HCT116 (cell line): ENCODE results near the gene AZGP1. TPM values are rescaled to one million over a fixed set of nuclear protein-coding genes. Genes with fewer than 3 reads are reported as not detected.
A peak's percentile ranks its signal among the peaks of the same experiment; 100 is the strongest.

Source experiments
- ATAC-seq: fragments of 200-7000 bp; cut with Tn5 transposase; 2 replicates; pipeline ENCODE4 v1.9.1; 2020; ENCODE audit warnings: mild to moderate bottlenecking, moderate library complexity
- BruUV-seq: library from RNA; stranded (reverse); fragments of 400-500 nt; replicated peaks from 2 replicates; lab custom pipeline; 2021; lab: Mats Ljungman, UMichigan
- CTCF ChIA-PET: fragments of 300-600 bp; sonication (Branson Sonifier 250); formaldehyde crosslinking; loops from one replicate; lab custom pipeline; 2021; ENCODE audit warnings: antibody characterized with exemption; lab: Charles Lee
- POLR2A ChIA-PET: fragments of 300-600, 350-600 bp; sonication (Branson Sonifier 250); formaldehyde crosslinking; loops from one replicate; lab custom pipeline; 2021; ENCODE audit warnings: antibody characterized with exemption; lab: Charles Lee
- RAD21 ChIA-PET, 2 experiments: fragments of 300-600 bp; sonication (Branson Sonifier 250); formaldehyde crosslinking; loops; one replicate each; lab custom pipeline; 2023; ENCODE audit warnings: low total read pairs in 2 of 2; ENCODE audit not compliant: uncharacterized antibody in 2 of 2, unreplicated experiment in 2 of 2, low non-redundant PET in 1 of 2; lab: Charles Lee
- DNase-seq: peaks from one replicate; pipeline ENCODE4 v3.0.0-alpha.2; 2010; ENCODE audit warnings: low read depth, low spot score
- H2AFZ ChIP-seq: fragments of 200-600 bp; shearing (Covaris generic), sonication (generic); 2 replicates; pipeline ENCODE4 v1.6.1; 2017; ENCODE audit warnings: low read depth, mixed run types, mixed read lengths, antibody characterized with exemption, low read length; ENCODE audit not compliant: poor library complexity, severe bottlenecking
- H3K27ac ChIP-seq: 2 replicates; pipeline ENCODE4 v1.5.1; 2012; ENCODE audit warnings: low read depth, low read length
- H3K27me3 ChIP-seq: fragments of 200-600 bp; sonication (generic); 2 replicates; pipeline ENCODE4 v1.6.1; 2016; ENCODE audit warnings: mixed run types, low read length, mixed read lengths; ENCODE audit not compliant: insufficient read depth
- H3K36me3 ChIP-seq, 2 experiments: fragments of 200-500 bp in 1 of 2; fragments of 200-600 bp in 1 of 2; sonication (Bioruptor generic) in 1 of 2; sonication (generic) in 1 of 2; 2 replicates each; pipeline versions ENCODE4 v1.5.1 to v1.6.1; 2014 to 2016; ENCODE audit warnings: low read length in 2 of 2, inconsistent platforms in 1 of 2, mixed read lengths in 1 of 2, mixed run types in 1 of 2; ENCODE audit not compliant: insufficient read depth in 2 of 2, control insufficient read depth in 1 of 2
- H3K4me1 ChIP-seq, 2 experiments: fragments of 200-600 bp in 1 of 2; sonication (generic) in 1 of 2; 2 replicates each; pipeline versions ENCODE4 v1.5.1 to v1.6.1; 2012 to 2017; ENCODE audit warnings: low read length in 2 of 2, inconsistent platforms in 1 of 2, mild to moderate bottlenecking in 1 of 2, mixed read lengths in 1 of 2, mixed run types in 1 of 2, moderate library complexity in 1 of 2; ENCODE audit not compliant: insufficient read depth in 2 of 2, control insufficient read depth in 1 of 2
- H3K4me2 ChIP-seq: fragments of 200-600 bp; sonication (generic); 2 replicates; pipeline ENCODE4 v1.6.1; 2017; ENCODE audit warnings: mixed run types, low read length, mixed read lengths
- H3K4me3 ChIP-seq, 2 experiments: fragments of 200-600 bp in 1 of 2; sonication (generic) in 1 of 2; replicated peaks in 1 of 2; 2 replicates each; pipeline ENCODE4 v1.5.1; 2011 to 2016; ENCODE audit warnings: low read length in 2 of 2, control low read depth in 1 of 2, low read depth in 1 of 2, mild to moderate bottlenecking in 1 of 2, mixed read lengths in 1 of 2, mixed run types in 1 of 2
- H3K79me2 ChIP-seq: fragments of 200-600 bp; sonication (generic); 2 replicates; pipeline ENCODE4 v1.6.1; 2017; ENCODE audit warnings: mild to moderate bottlenecking, mixed run types, low read length, moderate library complexity, mixed read lengths; ENCODE audit not compliant: insufficient read depth
- H3K9ac ChIP-seq: fragments of 200-600 bp; sonication (generic); 2 replicates; pipeline ENCODE4 v1.6.1; 2016; ENCODE audit warnings: low read length, mixed read lengths
- H3K9me2 ChIP-seq: fragments of 200-600 bp; sonication (generic), shearing (Covaris generic); 2 replicates; pipeline ENCODE4 v1.6.1; 2017; ENCODE audit warnings: mixed run types, mild to moderate bottlenecking, moderate library complexity; ENCODE audit not compliant: insufficient read depth
- H3K9me3 ChIP-seq, 2 experiments: fragments of 200-500 bp in 1 of 2; fragments of 200-600 bp in 1 of 2; sonication (Bioruptor generic) in 1 of 2; sonication (generic) in 1 of 2; 2 replicates each; pipeline ENCODE4 v1.6.1; 2014 to 2017; ENCODE audit warnings: low read length in 2 of 2, mixed read lengths in 2 of 2, inconsistent platforms in 1 of 2, low read depth in 1 of 2, mild to moderate bottlenecking in 1 of 2, mixed run types in 1 of 2, moderate library complexity in 1 of 2; ENCODE audit not compliant: control insufficient read depth in 1 of 2, insufficient read depth in 1 of 2
- H4K20me1 ChIP-seq: fragments of 200-600 bp; sonication (generic), shearing (Covaris generic); 2 replicates; pipeline ENCODE4 v1.6.1; 2017; ENCODE audit warnings: mixed run types, mild to moderate bottlenecking, moderate library complexity; ENCODE audit not compliant: insufficient read depth
- ATF3 ChIP-seq: IDR thresholded peaks from 2 replicates; pipeline ENCODE4 v1.6.1; 2012
- CBX3 ChIP-seq: IDR thresholded peaks from 2 replicates; pipeline ENCODE4 v1.6.1; 2012; ENCODE audit warnings: low read depth
- EGR1 ChIP-seq: IDR thresholded peaks from 2 replicates; pipeline ENCODE4 v1.6.1; 2012; ENCODE audit warnings: low read depth
- ELF1 ChIP-seq: IDR thresholded peaks from 2 replicates; pipeline ENCODE4 v1.6.1; 2012; ENCODE audit warnings: low read depth, borderline replicate concordance
- EZH2 ChIP-seq: fragments of 200-600 bp; sonication (generic); IDR thresholded peaks from 2 replicates; pipeline ENCODE4 v1.6.1; 2017; ENCODE audit warnings: antibody characterized with exemption, mixed run types
- JUND ChIP-seq: IDR thresholded peaks from 2 replicates; pipeline ENCODE4 v1.6.1; 2012
- POLR2A ChIP-seq: IDR thresholded peaks from 2 replicates; pipeline ENCODE4 v1.7.0; 2011; ENCODE audit warnings: borderline replicate concordance; ENCODE audit not compliant: insufficient read depth, insufficient read length; ENCODE audit errors: extremely low read depth
- POLR2AphosphoS5 ChIP-seq: IDR thresholded peaks from 2 replicates; pipeline ENCODE4 v1.6.1; 2011; ENCODE audit warnings: mild to moderate bottlenecking, low read depth, low read length, moderate library complexity
- SIN3A ChIP-seq: IDR thresholded peaks from 2 replicates; pipeline ENCODE4 v1.6.1; 2012; ENCODE audit warnings: low read depth
- TCF7L2 ChIP-seq: IDR thresholded peaks from 2 replicates; pipeline ENCODE4 v1.7.0; 2011; ENCODE audit warnings: borderline replicate concordance, inconsistent platforms; ENCODE audit not compliant: insufficient read depth, insufficient read length; ENCODE audit errors: extremely low read depth
- YY1 ChIP-seq: IDR thresholded peaks from 2 replicates; pipeline ENCODE4 v1.6.1; 2011; ENCODE audit warnings: low read length, low read depth, moderate library complexity, mild to moderate bottlenecking; ENCODE audit not compliant: insufficient replicate concordance; ENCODE audit errors: extremely low read depth
- ZFX ChIP-seq: fragments of 450-650 bp; IDR thresholded peaks from 2 replicates; pipeline ENCODE4 v1.6.1; 2017
- ZNF274 ChIP-seq: fragments of 200-500 bp; sonication (Bioruptor generic); IDR thresholded peaks from 2 replicates; pipeline ENCODE4 v1.6.1; 2014; ENCODE audit warnings: mild to moderate bottlenecking, low read depth, low read length, inconsistent platforms
- intact Hi-C: fragments of 100-400 bp; cut with micrococcal nuclease; formaldehyde crosslinking; loops from 2 replicates; pipeline ENCODE4 v1.10.0; 2022
- total RNA-seq: library from RNA; stranded (reverse); gene quantifications from one replicate; pipeline ENCODE4 v1.2.1, GENCODE V29; 2021; ENCODE audit not compliant: unreplicated experiment
- TF ChIP-seq, protein P1 (sequence below): IDR thresholded peaks from 2 replicates; pipeline ENCODE4 v1.6.1; 2011; ENCODE audit warnings: mild to moderate bottlenecking, low read length, moderate library complexity; ENCODE audit not compliant: insufficient replicate concordance; ENCODE audit errors: extremely low read depth
- TF ChIP-seq, protein P2 (sequence below), 3 experiments: fragments of 200-600 bp in 1 of 3; sonication (generic) in 1 of 3; IDR thresholded peaks in 2 of 3; conservative IDR thresholded peaks in 1 of 3; 2 replicates each; pipeline ENCODE4 v1.5.1; 2012 to 2017; ENCODE audit warnings: low read depth in 2 of 3, low read length in 2 of 3, antibody characterized with exemption in 1 of 3, borderline replicate concordance in 1 of 3, control low read depth in 1 of 3, mild to moderate bottlenecking in 1 of 3, mixed read lengths in 1 of 3, mixed run types in 1 of 3, moderate library complexity in 1 of 3; ENCODE audit not compliant: insufficient read depth in 1 of 3
- TF ChIP-seq, protein P3 (sequence below): IDR thresholded peaks from 2 replicates; pipeline ENCODE4 v1.6.1; 2012

AZGP1 gene
- total RNA-seq, 1 experiment from 2014 or later, result 1.1 TPM

DNA sequence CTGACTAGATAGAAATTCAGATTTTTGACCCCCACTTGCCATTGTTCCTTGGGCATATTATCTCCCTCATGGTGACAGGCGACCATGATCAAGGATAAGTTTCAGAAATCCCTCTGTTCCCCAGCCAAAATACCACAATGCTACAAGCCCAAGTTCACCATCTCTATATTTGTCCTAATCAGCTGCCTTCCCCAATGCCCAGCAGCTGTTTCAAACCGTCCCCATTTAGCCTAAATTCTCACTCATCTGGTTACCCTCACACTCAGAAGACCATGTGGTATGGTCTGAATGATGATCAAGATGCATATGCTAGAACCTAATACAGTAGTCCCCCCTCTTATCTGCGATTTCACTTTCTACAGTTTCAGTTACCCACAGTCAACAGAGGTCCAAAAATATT is 45.5 kb downstream of the AZGP1 start:
- CTCF ChIA-PET, result no interaction called here
- Histone ChIP-seq H2AFZ (no peak overlapping the region), H3K4me1 (peaks cover 7 to 14% of the 10 kb centered on the region in 2 experiments; a peak in 3 of 4 replicates), H3K27me3 (peaks cover 20% of the 10 kb centered on the region; the same call in 1 of the 2 replicates), H4K20me1 (no peaks in the 10 kb centered on the region), H3K79me2 (no peaks in the 10 kb centered on the region), H3K4me3 (no peak overlapping the region), H3K9ac (no peak overlapping the region), H3K9me2 (no peaks in the 10 kb centered on the region), H3K4me2 (no peak overlapping the region; the same call in 1 of the 2 replicates), H3K9me3 (no peaks in the 10 kb centered on the region), H3K27ac (no peak overlapping the region), H3K36me3 (no peaks in the 10 kb centered on the region)
- POLR2A ChIA-PET, result no interaction called here
- BruUV-seq, result no TSS peak
- intact Hi-C loops, result no loop called here
- DNase-seq, result no peak
- RAD21 ChIA-PET, result no interaction called here
- TF ChIP-seq TCF7L2 (no peak), CBX3 (no peak), ZNF274 (no peak), YY1 (no peak), JUND (no peak), SIN3A (no peak), ELF1 (no peak)
- ATAC-seq, result no peak

- Histone ChIP-seq H3K4me3 (peak overlapping the region in 1 of 2 experiments; percentile 56; a peak in 2 of 4 replicates), H3K79me2 (no peaks in the 10 kb centered on the region), H3K27me3 (peaks cover 20% of the 10 kb centered on the region; the same call in 1 of the 2 replicates), H4K20me1 (no peaks in the 10 kb centered on the region), H3K9me2 (no peaks in the 10 kb centered on the region), H3K4me2 (peak overlapping the region; percentile 85), H3K9me3 (no peaks in the 10 kb centered on the region), H3K27ac (no peak overlapping the region), H3K4me1 (peaks cover 7 to 14% of the 10 kb centered on the region in 2 experiments; a peak in 3 of 4 replicates), H3K36me3 (no peaks in the 10 kb centered on the region), H3K9ac (0 out of 2 replicates have a peak overlapping the region, but pooled peaks have one; percentile 34), H2AFZ (peak overlapping the region; percentile 78)
- CTCF ChIA-PET, result interaction anchor here (0.5 to 1.6 kb wide), 8 partner anchors 10 to 153 kb away, joined by 3 to 17 read pairs (median 4); partner anchors contain the start of gene TRIM4
- peak; percentile 52 for ATAC-seq
- BruUV-seq, result no TSS peak
- POLR2A ChIA-PET, result interaction anchor here (1.7 kb wide), 1 partner anchor 10 kb away, joined by 16 read pairs; the partner anchor contains the start of gene TRIM4
- RAD21 ChIA-PET, result interaction anchor here in 1 of 2 experiments (0.7 kb wide), 1 partner anchor 26 kb away, joined by 3 read pairs; no protein-coding TSS in a partner anchor
- intact Hi-C loops, result no loop called here
- no peak for DNase-seq
- TF ChIP-seq, protein P1, sequence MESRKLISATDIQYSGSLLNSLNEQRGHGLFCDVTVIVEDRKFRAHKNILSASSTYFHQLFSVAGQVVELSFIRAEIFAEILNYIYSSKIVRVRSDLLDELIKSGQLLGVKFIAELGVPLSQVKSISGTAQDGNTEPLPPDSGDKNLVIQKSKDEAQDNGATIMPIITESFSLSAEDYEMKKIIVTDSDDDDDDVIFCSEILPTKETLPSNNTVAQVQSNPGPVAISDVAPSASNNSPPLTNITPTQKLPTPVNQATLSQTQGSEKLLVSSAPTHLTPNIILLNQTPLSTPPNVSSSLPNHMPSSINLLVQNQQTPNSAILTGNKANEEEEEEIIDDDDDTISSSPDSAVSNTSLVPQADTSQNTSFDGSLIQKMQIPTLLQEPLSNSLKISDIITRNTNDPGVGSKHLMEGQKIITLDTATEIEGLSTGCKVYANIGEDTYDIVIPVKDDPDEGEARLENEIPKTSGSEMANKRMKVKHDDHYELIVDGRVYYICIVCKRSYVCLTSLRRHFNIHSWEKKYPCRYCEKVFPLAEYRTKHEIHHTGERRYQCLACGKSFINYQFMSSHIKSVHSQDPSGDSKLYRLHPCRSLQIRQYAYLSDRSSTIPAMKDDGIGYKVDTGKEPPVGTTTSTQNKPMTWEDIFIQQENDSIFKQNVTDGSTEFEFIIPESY, result no peak
- no peak for TF ChIP-seq SIN3A
- TF ChIP-seq ATF3, result no peak
- TF ChIP-seq ELF1, result no peak
- TF ChIP-seq, protein P2, sequence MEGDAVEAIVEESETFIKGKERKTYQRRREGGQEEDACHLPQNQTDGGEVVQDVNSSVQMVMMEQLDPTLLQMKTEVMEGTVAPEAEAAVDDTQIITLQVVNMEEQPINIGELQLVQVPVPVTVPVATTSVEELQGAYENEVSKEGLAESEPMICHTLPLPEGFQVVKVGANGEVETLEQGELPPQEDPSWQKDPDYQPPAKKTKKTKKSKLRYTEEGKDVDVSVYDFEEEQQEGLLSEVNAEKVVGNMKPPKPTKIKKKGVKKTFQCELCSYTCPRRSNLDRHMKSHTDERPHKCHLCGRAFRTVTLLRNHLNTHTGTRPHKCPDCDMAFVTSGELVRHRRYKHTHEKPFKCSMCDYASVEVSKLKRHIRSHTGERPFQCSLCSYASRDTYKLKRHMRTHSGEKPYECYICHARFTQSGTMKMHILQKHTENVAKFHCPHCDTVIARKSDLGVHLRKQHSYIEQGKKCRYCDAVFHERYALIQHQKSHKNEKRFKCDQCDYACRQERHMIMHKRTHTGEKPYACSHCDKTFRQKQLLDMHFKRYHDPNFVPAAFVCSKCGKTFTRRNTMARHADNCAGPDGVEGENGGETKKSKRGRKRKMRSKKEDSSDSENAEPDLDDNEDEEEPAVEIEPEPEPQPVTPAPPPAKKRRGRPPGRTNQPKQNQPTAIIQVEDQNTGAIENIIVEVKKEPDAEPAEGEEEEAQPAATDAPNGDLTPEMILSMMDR (IDR thresholded peaks at IDR 0.05 in 2 of 3, conservative IDR thresholded peaks at IDR 0.05 in 1 of 3; ENCODE audit: borderline replicate concordance in 1 of 3, insufficient read depth in 1 of 3, low read depth in 2 of 3, low read length in 2 of 3), result no peak
- no peak for TF ChIP-seq EZH2
- no peak for TF ChIP-seq ZFX
- TF ChIP-seq CBX3, result no peak
- TF ChIP-seq, protein P3, sequence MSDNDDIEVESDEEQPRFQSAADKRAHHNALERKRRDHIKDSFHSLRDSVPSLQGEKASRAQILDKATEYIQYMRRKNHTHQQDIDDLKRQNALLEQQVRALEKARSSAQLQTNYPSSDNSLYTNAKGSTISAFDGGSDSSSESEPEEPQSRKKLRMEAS, result no peak
- no peak for TF ChIP-seq EGR1
- TF ChIP-seq POLR2AphosphoS5, result no peak
- TF ChIP-seq POLR2A, result no peak
These were observed 46.1 kb downstream of the AZGP1 start for GRCh38 chr7:99929730-99930053.
